Prostate gland (tissue), 2 donors: ENCODE measurements around the gene TMEM132E. TPM values are rescaled to one million over a fixed set of nuclear protein-coding genes. Genes with fewer than 3 reads are reported as not detected.
"Not testable (repeated sequence)": the region's sequence is repeated elsewhere in the genome, so short reads cannot be mapped to it uniquely, and the experiment has no call there.

Experiments
- DNase-seq: peaks from one replicate; pipeline ENCODE4 v3.0.0-alpha.2; 2019; ENCODE audit warnings: low spot score
- H3K27ac ChIP-seq, 2 donors: fragments of 200-600 bp; sonication (generic); 2 replicates each; pipeline ENCODE4 v1.5.1; 2017 to 2019
- H3K27me3 ChIP-seq: fragments of 200-600 bp; sonication (generic); replicated peaks from 2 replicates; pipeline ENCODE4 v1.5.1; 2019; ENCODE audit not compliant: insufficient read depth
- H3K36me3 ChIP-seq, 2 donors: fragments of 200-600 bp; sonication (generic); 1 replicate in 1 of 2; 2 replicates in 1 of 2; pipeline versions ENCODE4 v1.5.1 to v1.8.1; 2017 to 2019
- H3K4me1 ChIP-seq: fragments of 200-600 bp; sonication (generic); replicated peaks from 2 replicates; pipeline ENCODE4 v1.5.1; 2019
- H3K4me3 ChIP-seq, 2 donors: fragments of 200-600 bp; sonication (generic); 2 replicates each; pipeline ENCODE4 v1.5.1; 2017 to 2019
- H3K9me3 ChIP-seq: fragments of 200-600 bp; sonication (generic); 2 replicates; pipeline ENCODE4 v1.5.1; 2017
- POLR2A ChIP-seq: fragments of 450-650 bp; IDR thresholded peaks from one replicate; pipeline ENCODE4 v1.6.1; 2016; ENCODE audit warnings: antibody characterized with exemption, mild to moderate bottlenecking
- POLR2AphosphoS5 ChIP-seq: sonication (generic); formaldehyde crosslinking; IDR thresholded peaks from one replicate; pipeline ENCODE4 v1.6.1; 2017; ENCODE audit warnings: antibody characterized with exemption
- WGBS: methylation state at CpG from one replicate; pipeline ENCODE4 v1.1.5; 2018; 5-methylcytosine and 5-hydroxymethylcytosine counted together
- intact Hi-C: fragments of 100-400 bp; cut with DNase I; formaldehyde crosslinking; loops from one replicate; pipeline ENCODE4 v1.14.2; 2022
- total RNA-seq, 2 donors: library from RNA; depleted of rRNA; stranded (reverse); fragments of >200 nt; gene quantifications; one replicate each; pipeline ENCODE4 v1.1.0, GENCODE V29; 2016
- TF ChIP-seq, protein P1 (sequence below), 4 experiments: fragments of 200-600 bp in 2 of 4; fragments of 450-650 bp in 2 of 4; sonication (generic) in 2 of 4; IDR thresholded peaks; 1 replicate in 3 of 4; 2 replicates in 1 of 4; pipeline ENCODE4 v1.5.1; 2016 to 2019; ENCODE audit warnings: antibody characterized with exemption in 4 of 4, mild to moderate bottlenecking in 2 of 4, moderate library complexity in 2 of 4

Gene TMEM132E
- total RNA-seq, 2 donors from 2014 or later: 1.0 TPM; not detected in 1

DNA sequence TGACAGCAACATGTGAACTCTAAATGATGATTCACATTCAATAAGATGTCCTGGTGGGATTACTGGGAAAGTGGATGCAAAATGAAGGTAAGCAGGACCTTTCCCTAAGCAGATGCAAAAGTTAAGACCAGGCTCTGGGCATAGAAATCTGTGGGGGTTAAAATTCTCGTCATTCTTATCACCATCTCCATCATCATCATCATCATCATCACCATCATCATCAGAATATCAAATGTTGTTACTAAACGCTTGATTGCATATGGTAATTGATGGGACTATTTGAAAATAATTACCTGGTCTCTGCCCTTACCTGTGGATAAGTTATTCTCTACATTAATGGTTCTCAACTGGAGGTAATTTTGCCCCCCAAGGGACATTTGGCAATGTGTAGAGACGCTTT, 41.9 kb upstream of the TMEM132E start:
- intact Hi-C loops: no loop called here

DNA sequence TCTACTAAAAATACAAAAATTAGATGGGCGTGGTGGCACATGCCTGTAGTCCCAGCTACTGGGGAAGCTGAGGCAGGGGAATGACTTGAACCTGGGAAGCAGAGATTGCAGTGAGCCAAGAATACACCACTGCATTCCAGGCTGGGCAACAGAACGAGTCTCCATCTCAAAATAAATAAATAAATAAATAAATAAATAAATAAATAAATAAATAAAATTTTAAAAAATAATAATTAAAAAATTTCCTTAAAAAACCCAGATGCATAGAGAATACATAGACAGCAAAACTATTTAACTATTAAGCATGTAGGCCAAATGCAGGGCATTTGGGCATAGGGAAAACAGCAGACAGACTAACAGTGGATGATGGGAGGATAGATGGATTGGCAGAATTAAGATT, 40.8 kb upstream of the TMEM132E start:
- H3K27ac ChIP-seq, H3K36me3 ChIP-seq, intact Hi-C loops, DNase-seq, H3K4me3 ChIP-seq, H3K4me1 ChIP-seq, H3K27me3 ChIP-seq, H3K9me3 ChIP-seq: not testable (repeated sequence)
- WGBS: 73% methylated on average over 2 of the region's 2 CpGs

More for the DNA sequence above, 41.9 kb upstream of the TMEM132E start:
- H3K27ac ChIP-seq: no peak overlapping the region
- no peaks in the 10 kb centered on the region for H3K27me3 ChIP-seq
- DNase-seq: no peak
- H3K4me3 ChIP-seq: no peak overlapping the region
- 61% methylated on average over 3 of the region's 3 CpGs for WGBS
- H3K9me3 ChIP-seq: no peaks in the 10 kb centered on the region
- no peaks in the 10 kb centered on the region for H3K36me3 ChIP-seq
- TF ChIP-seq POLR2AphosphoS5 (no peak), POLR2A (no peak)
- TF ChIP-seq, protein P1, sequence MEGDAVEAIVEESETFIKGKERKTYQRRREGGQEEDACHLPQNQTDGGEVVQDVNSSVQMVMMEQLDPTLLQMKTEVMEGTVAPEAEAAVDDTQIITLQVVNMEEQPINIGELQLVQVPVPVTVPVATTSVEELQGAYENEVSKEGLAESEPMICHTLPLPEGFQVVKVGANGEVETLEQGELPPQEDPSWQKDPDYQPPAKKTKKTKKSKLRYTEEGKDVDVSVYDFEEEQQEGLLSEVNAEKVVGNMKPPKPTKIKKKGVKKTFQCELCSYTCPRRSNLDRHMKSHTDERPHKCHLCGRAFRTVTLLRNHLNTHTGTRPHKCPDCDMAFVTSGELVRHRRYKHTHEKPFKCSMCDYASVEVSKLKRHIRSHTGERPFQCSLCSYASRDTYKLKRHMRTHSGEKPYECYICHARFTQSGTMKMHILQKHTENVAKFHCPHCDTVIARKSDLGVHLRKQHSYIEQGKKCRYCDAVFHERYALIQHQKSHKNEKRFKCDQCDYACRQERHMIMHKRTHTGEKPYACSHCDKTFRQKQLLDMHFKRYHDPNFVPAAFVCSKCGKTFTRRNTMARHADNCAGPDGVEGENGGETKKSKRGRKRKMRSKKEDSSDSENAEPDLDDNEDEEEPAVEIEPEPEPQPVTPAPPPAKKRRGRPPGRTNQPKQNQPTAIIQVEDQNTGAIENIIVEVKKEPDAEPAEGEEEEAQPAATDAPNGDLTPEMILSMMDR (IDR thresholded peaks at IDR 0.05): no peak
- no peaks in the 10 kb centered on the region for H3K4me1 ChIP-seq

DNA sequence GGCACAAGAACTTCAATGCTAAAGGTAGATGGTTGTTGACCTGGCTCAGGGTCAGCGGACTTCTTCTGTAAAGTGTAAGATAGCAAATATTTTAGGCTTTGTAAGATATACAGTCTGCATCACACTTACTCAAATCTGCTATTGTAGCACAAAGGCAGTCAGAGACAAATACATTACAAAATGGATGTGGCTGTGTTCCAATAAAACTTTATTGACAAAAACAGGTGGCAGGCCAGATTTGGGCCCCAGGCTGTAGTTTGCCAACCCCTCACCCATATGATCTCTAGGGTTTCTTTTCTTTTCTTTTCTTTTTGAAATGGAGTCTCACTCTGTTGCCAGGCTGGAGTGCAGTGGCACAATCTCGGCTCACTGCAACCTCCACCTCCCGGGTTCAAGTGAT, 39.5 kb upstream of the TMEM132E start:
- intact Hi-C loops: loop anchor here (5.0 kb wide), 2 partner anchors 97 to 577 kb away; partner anchors contain the start of gene RAD51D
- no peaks in the 10 kb centered on the region for H3K27me3 ChIP-seq

DNA sequence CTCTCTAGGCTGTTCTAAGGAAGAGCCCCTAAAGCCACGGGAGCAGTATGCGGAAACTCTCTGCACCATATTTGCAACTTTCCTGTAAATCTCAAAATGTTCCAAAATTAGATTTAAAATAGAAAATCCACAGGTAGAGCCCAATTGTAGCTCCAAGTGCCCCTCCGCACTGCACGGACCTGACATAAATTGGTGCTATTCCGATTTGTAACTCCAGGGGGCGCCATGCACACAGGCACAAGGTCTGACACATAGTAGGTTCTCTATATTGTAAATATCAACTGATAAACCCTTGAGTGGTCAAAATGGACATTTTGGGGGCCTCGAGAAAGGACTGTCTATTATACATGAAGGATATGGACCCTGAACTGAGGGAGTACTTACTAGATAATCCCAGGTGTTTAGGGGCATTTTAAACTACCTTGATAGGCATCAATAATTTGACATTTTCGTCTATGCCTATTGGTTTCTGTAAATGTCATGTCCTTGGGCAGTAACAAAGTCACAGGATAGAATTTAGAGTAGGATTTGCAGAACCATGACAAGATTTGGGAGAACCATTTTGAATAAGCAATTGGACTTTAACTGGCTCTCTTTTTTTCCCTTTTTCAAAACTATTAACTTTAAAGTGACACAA, 36.6 kb upstream of the TMEM132E start:
- Histone ChIP-seq H3K4me1 (no peaks in the 10 kb centered on the region), H3K4me3 (no peak overlapping the region), H3K36me3 (no peaks in the 10 kb centered on the region), H3K27ac (no peak overlapping the region), H3K27me3 (peaks cover 3% of the 10 kb centered on the region), H3K9me3 (no peaks in the 10 kb centered on the region)
- TF ChIP-seq POLR2AphosphoS5: no peak
- TF ChIP-seq, protein P1 (IDR thresholded peaks at IDR 0.05): peak; percentile 62 to 79 (median 72)
- peak; percentile 13 for DNase-seq
- intact Hi-C loops: loop anchor here (5.0 kb wide), 2 partner anchors 94 to 574 kb away; partner anchors contain the start of gene RAD51D
- 2% methylated on average over 8 of the region's 8 CpGs for WGBS

More for the DNA sequence above, 39.5 kb upstream of the TMEM132E start:
- no peaks in the 10 kb centered on the region for H3K9me3 ChIP-seq
- TF ChIP-seq, protein P1 (IDR thresholded peaks at IDR 0.05): no peak
- TF ChIP-seq POLR2A: no peak
- TF ChIP-seq POLR2AphosphoS5: no peak
- 98% methylated on average over 3 of the region's 3 CpGs for WGBS
- DNase-seq: no peak
- H3K27ac ChIP-seq: no peak overlapping the region
- H3K4me3 ChIP-seq: no peak overlapping the region
- H3K36me3 ChIP-seq: no peaks in the 10 kb centered on the region
- H3K4me1 ChIP-seq: no peaks in the 10 kb centered on the region

DNA sequence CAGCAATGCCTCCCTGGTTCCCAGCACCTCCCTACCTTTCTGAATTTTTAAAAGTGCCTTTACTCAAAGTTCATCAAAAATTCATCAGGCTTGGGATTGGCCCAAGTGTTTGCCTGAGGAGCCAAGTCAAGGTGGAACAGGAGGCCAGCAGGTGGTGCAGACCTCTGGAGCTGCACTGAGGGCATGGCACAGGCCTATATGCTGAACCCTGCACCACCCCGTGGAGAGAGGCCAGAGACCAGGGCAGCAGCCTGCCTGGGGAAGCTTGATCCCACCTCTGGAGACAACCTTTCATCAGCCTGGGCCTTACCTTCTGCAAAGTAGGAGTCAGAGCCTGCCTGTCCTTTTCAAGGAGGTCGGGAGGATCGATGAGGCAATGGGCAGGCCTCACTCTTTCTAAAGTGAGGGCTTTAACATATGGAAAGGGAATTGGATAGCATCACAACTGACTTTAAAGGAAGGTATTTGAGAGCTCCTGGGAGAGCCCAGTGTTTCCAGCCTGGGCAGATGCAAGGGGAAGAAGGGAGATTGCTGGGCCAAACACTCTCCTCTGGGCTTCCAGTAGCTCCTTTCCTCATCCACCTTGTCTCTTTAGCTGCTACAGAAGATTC, 31.8 kb upstream of the TMEM132E start:
- 38% methylated on average over 3 of the region's 3 CpGs for WGBS

More for the DNA sequence above, 31.8 kb upstream of the TMEM132E start:
- H3K27me3 ChIP-seq: peaks cover 3% of the 10 kb centered on the region
- no peaks in the 10 kb centered on the region for H3K9me3 ChIP-seq
- TF ChIP-seq POLR2AphosphoS5 (no peak), POLR2A (no peak)
- TF ChIP-seq, protein P1 (IDR thresholded peaks at IDR 0.05): no peak
- H3K27ac ChIP-seq: no peak overlapping the region
- no peaks in the 10 kb centered on the region for H3K36me3 ChIP-seq
- intact Hi-C loops: no loop called here
- H3K4me3 ChIP-seq: no peak overlapping the region
- H3K4me1 ChIP-seq: no peaks in the 10 kb centered on the region
- DNase-seq: no peak
